ENCODE results near the gene C3orf20. TPM values are rescaled to one million over a fixed set of nuclear protein-coding genes. Genes with fewer than 3 reads are reported as not detected.

The C3orf20 gene
- total and polyA plus RNA-seq, 9 of the 15 experiments (the other 6 are each of a cell fraction or from before 2014, with no cell fraction given) = 0.04 TPM; not detected in 8

DNA sequence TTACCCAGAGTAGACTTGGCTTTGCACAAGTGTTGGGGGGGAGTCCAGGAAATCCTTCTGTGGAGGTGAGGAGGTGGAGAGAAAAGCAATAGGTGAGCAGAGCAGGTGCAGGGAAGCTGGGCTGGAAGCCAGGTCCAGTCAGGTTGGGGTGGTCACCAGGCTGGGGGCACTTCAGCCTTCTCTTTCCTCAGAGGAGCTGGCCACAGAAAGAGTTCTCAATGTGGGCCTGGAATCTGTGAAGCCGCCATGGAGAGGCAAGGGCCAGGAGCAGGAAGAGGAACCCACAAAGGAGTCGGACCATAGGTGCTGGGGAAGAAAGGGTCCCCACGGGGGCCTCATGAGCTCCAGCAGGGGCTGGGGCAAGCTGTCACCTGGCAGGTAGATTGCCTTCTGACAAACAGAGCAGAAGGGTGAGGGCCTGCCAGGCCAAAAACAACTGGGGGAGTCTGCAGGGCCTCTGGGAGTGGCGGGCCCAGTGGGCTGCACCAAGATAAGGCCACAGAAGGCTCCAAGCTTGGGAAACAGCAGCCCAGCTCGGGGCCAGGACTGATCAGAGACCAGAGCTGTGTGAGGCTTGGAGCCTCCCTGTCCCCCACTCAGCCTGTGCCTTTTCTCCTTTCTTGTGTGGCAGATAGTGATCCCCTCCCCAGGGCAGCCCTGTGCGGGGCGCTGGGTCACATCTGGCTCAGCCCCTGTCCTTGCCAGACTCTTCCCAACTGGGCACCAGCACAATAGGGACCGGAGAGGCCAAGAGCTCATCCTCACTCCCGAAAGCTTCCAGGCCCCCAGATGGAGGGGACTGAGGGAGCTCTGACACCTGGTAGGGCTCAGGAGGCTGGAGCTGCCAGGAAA lies 90.9 kb downstream of the C3orf20 start:
- POLR2A ChIA-PET = interaction anchor here (1.1 to 2.2 kb wide), 3 partner anchors 15 to 64 kb away, joined by 3 to 8 read pairs (median 3); no protein-coding TSS in a partner anchor
- Histone ChIP-seq H3K9me3 (replicated peaks; ENCODE audit: control insufficient read depth, insufficient read depth, low read depth, low read length) (no peaks in the 10 kb centered on the region), H3K36me3 (ENCODE audit: control insufficient read depth, insufficient read depth, low read length) (no peaks in the 10 kb centered on the region), H3K9me1 (ENCODE audit: control insufficient read depth, insufficient read depth, low read length) (peaks cover 4% of the 10 kb centered on the region), H3K4me3 (no peak overlapping the region), H2AFZ (ENCODE audit: low read depth, low read length) (no peak overlapping the region), H3K27me3 (ENCODE audit: control insufficient read depth in 2 of 2, insufficient read depth in 2 of 2, low read length in 2 of 2) (peaks cover 24 to 67% of the 10 kb centered on the region in 2 experiments; a peak in 4 of 5 replicates), H3K9ac (ENCODE audit: insufficient read depth in 1 of 2, low read depth in 2 of 2, low read length in 2 of 2) (no peak overlapping the region; a peak in 1 of 4 replicates), H3K27ac (ENCODE audit: extremely low read depth, low read depth, low read length) (no peak overlapping the region), H3K79me2 (ENCODE audit: control insufficient read depth, insufficient read depth, low read length) (no peaks in the 10 kb centered on the region), H3K4me2 (ENCODE audit: insufficient read depth, low read length) (no peak overlapping the region), H4K20me1 (replicated peaks; ENCODE audit: control insufficient read depth, insufficient read depth, low read length) (peaks cover 3% of the 10 kb centered on the region; the same call in 1 of the 2 replicates), H3K4me1 (replicated peaks in 1 of 2; ENCODE audit: control insufficient read depth in 2 of 2, insufficient read depth in 2 of 2, low read length in 2 of 2) (peaks cover 4 to 7% of the 10 kb centered on the region in 2 experiments; a peak in 2 of 5 replicates)
- ATAC-seq (no peak), FAIRE-seq (no peak), DNase-seq (ENCODE audit: extremely low read depth in 1 of 4, low spot score in 3 of 4) (no peak)
- in situ Hi-C loops (cut with MboI) = no loop called here
- CTCF ChIA-PET (ENCODE audit: low intra/inter-chr PET ratio) = no interaction called here
- WGBS (ENCODE audit: insufficient coverage, low coverage, missing lambda C conversion rate) = under 1% methylated on average over 9 of the region's 9 CpGs
- BruUV-seq (replicated peaks) = no TSS peak
- no peak for TF ChIP-seq NR2C1 (IDR thresholded peaks at IDR 0.05)
- TF ChIP-seq NR2C1 (tag; IDR thresholded peaks at IDR 0.05) = no peak
- TF ChIP-seq RBBP5 (IDR thresholded peaks at IDR 0.05; ENCODE audit: borderline replicate concordance, insufficient read depth, low read length, poor library complexity, severe bottlenecking) = no peak
- TF ChIP-seq ZNF239 (CRISPR knock-in tag; IDR thresholded peaks at IDR 0.05) = no peak
- no peak for TF ChIP-seq ZNF217 (CRISPR knock-in tag; IDR thresholded peaks at IDR 0.05)
- TF ChIP-seq ARID2 (IDR thresholded peaks at IDR 0.05) = no peak
- TF ChIP-seq, protein P1, sequence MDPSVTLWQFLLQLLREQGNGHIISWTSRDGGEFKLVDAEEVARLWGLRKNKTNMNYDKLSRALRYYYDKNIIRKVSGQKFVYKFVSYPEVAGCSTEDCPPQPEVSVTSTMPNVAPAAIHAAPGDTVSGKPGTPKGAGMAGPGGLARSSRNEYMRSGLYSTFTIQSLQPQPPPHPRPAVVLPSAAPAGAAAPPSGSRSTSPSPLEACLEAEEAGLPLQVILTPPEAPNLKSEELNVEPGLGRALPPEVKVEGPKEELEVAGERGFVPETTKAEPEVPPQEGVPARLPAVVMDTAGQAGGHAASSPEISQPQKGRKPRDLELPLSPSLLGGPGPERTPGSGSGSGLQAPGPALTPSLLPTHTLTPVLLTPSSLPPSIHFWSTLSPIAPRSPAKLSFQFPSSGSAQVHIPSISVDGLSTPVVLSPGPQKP (CRISPR knock-in tag; IDR thresholded peaks at IDR 0.05) = no peak
- no peak for TF ChIP-seq POLR2AphosphoS2 (IDR thresholded peaks at IDR 0.05; ENCODE audit: low read length)
- intact Hi-C loops (cut with micrococcal nuclease) = no loop called here
